HepG2 (cell line): ENCODE data around the gene MTX2. TPM values are rescaled to one million over a fixed set of nuclear protein-coding genes. Genes with fewer than 3 reads are reported as not detected.
A peak's percentile ranks its signal among the peaks of the same experiment; 100 is the strongest.

Experiments used
- ATF7-NPFF ChIP-seq: sonication (generic); formaldehyde crosslinking; IDR thresholded peaks from 2 replicates; pipeline ENCODE4 v1.8.1; 2023; ENCODE audit warnings: mild to moderate bottlenecking, low read depth, missing genetic modification reagents, moderate library complexity
- ATRX ChIP-seq: sonication (generic); formaldehyde crosslinking; IDR thresholded peaks from 2 replicates; pipeline ENCODE4 v1.4.0; 2020; ENCODE audit warnings: missing genetic modification reagents, borderline replicate concordance
- BRCA1 ChIP-seq: sonication (generic); formaldehyde crosslinking; IDR thresholded peaks from 2 replicates; pipeline ENCODE4 v1.4.0; 2020; ENCODE audit warnings: missing genetic modification reagents
- DNMT1 ChIP-seq: sonication (generic); formaldehyde crosslinking; IDR thresholded peaks from 2 replicates; pipeline ENCODE4 v1.5.1; 2020; ENCODE audit warnings: mild to moderate bottlenecking, missing genetic modification reagents
- FOXA1 ChIP-seq, 2 experiments: fragments of 450-650 bp in 1 of 2; sonication (generic) in 1 of 2; formaldehyde crosslinking in 1 of 2; IDR thresholded peaks; 2 replicates each; pipeline versions ENCODE4 v1.4.0 to v1.6.1; 2016 to 2020; ENCODE audit warnings: missing genetic modification reagents in 1 of 2
- ISL2 ChIP-seq: sonication (generic); formaldehyde crosslinking; IDR thresholded peaks from 2 replicates; pipeline ENCODE4 v1.5.0; 2020; ENCODE audit warnings: missing genetic modification reagents
- JUN ChIP-seq: sonication (generic); formaldehyde crosslinking; IDR thresholded peaks from 2 replicates; pipeline ENCODE4 v1.4.0; 2020; ENCODE audit warnings: mild to moderate bottlenecking, missing genetic modification reagents
- NFE2L2 ChIP-seq: fragments of 150-350 bp; IDR thresholded peaks from 2 replicates; pipeline ENCODE4 v1.6.1; 2014; ENCODE audit warnings: low read length
- PHB2 ChIP-seq: fragments of 450-650 bp; IDR thresholded peaks from 2 replicates; pipeline ENCODE4 v1.6.1; 2018; ENCODE audit not compliant: partially characterized antibody
- SNAPC2 ChIP-seq: sonication (generic); formaldehyde crosslinking; IDR thresholded peaks from 2 replicates; pipeline ENCODE4 v1.8.1; 2022; ENCODE audit warnings: mild to moderate bottlenecking, missing genetic modification reagents
- SOX5 ChIP-seq: IDR thresholded peaks from 2 replicates; pipeline ENCODE4 v1.6.1; 2016; ENCODE audit warnings: borderline replicate concordance
- SSRP1 ChIP-seq: IDR thresholded peaks from 2 replicates; pipeline ENCODE4 v1.6.1; 2016; ENCODE audit warnings: control low read depth
- TEAD3 ChIP-seq: optimal IDR thresholded peaks from 2 replicates; pipeline ENCODE3; 2016; ENCODE audit warnings: borderline replicate concordance
- TRIM24 ChIP-seq: sonication (generic); formaldehyde crosslinking; IDR thresholded peaks from 2 replicates; pipeline ENCODE4 v1.8.0; 2022; ENCODE audit warnings: mild to moderate bottlenecking, missing genetic modification reagents
- ZEB1 ChIP-seq: IDR thresholded peaks from 2 replicates; pipeline ENCODE4 v1.6.1; 2012; ENCODE audit warnings: mild to moderate bottlenecking, low read depth, inconsistent platforms; ENCODE audit not compliant: insufficient replicate concordance
- ZNF383 ChIP-seq: sonication (generic); formaldehyde crosslinking; IDR thresholded peaks from 2 replicates; pipeline ENCODE4 v1.4.0; 2020; ENCODE audit warnings: missing genetic modification reagents, mild to moderate bottlenecking, borderline replicate concordance
- ZNF652 ChIP-seq: IDR thresholded peaks from 2 replicates; pipeline ENCODE4 v1.6.1; 2016; ENCODE audit warnings: low read depth, borderline replicate concordance
- ZNF772 ChIP-seq: sonication (generic); formaldehyde crosslinking; IDR thresholded peaks from 2 replicates; pipeline ENCODE4 v1.5.0; 2020; ENCODE audit warnings: mild to moderate bottlenecking, missing genetic modification reagents
- ZNF850 ChIP-seq: sonication (generic); formaldehyde crosslinking; conservative IDR thresholded peaks from 2 replicates; pipeline ENCODE4 v1.9.0; 2021; ENCODE audit warnings: mild to moderate bottlenecking, missing genetic modification reagents
- ZSCAN22 ChIP-seq: sonication (generic); formaldehyde crosslinking; IDR thresholded peaks from 2 replicates; pipeline ENCODE4 v1.4.0; 2020; ENCODE audit warnings: mild to moderate bottlenecking, missing genetic modification reagents
- polyA plus RNA-seq, 8 experiments: library from polyadenylated mRNA; depleted of rRNA in 3 of 8; stranded (reverse) in 7 of 8; unstranded in 1 of 8; fragments of >200 nt; fragmentation: Illumina TruSeq in 4 of 8; extraction: Trizol in 4 of 8; gene quantifications; 2 replicates each; pipeline versions ENCODE4 v1.2.1 to v1.2.3, GENCODE V29; 2011 to 2016; ENCODE audit warnings: low read depth in 4 of 8, missing spikeins in 1 of 8, mixed read lengths in 1 of 8; ENCODE audit not compliant: insufficient read depth in 1 of 8
- total RNA-seq, 5 experiments: library from RNA; depleted of rRNA; stranded (reverse); fragments of >200 nt; fragmentation: Illumina TruSeq; extraction: Trizol; gene quantifications; 2 replicates each; pipeline ENCODE4 v1.2.3, GENCODE V29; 2016; ENCODE audit warnings: low read depth in 1 of 5
- TF ChIP-seq, protein P1 (sequence below): sonication (generic); formaldehyde crosslinking; IDR thresholded peaks from 2 replicates; pipeline ENCODE4 v1.8.0; 2022; ENCODE audit warnings: missing genetic modification reagents, mild to moderate bottlenecking, moderate library complexity, borderline replicate concordance
- TF ChIP-seq, protein P2 (sequence below): sonication (generic); formaldehyde crosslinking; IDR thresholded peaks from 2 replicates; pipeline ENCODE4 v1.4.0; 2020; ENCODE audit warnings: mild to moderate bottlenecking, low read depth, missing genetic modification reagents
- TF ChIP-seq, protein P3 (sequence below): sonication (generic); formaldehyde crosslinking; IDR thresholded peaks from 2 replicates; pipeline ENCODE4 v1.4.0; 2020; ENCODE audit warnings: missing genetic modification reagents, borderline replicate concordance

MTX2 gene
- total and polyA plus RNA-seq, 2 of the 13 experiments (the other 11 are each of a cell fraction or from before 2014, with no cell fraction given) = 58.1 to 75.7 TPM

DNA sequence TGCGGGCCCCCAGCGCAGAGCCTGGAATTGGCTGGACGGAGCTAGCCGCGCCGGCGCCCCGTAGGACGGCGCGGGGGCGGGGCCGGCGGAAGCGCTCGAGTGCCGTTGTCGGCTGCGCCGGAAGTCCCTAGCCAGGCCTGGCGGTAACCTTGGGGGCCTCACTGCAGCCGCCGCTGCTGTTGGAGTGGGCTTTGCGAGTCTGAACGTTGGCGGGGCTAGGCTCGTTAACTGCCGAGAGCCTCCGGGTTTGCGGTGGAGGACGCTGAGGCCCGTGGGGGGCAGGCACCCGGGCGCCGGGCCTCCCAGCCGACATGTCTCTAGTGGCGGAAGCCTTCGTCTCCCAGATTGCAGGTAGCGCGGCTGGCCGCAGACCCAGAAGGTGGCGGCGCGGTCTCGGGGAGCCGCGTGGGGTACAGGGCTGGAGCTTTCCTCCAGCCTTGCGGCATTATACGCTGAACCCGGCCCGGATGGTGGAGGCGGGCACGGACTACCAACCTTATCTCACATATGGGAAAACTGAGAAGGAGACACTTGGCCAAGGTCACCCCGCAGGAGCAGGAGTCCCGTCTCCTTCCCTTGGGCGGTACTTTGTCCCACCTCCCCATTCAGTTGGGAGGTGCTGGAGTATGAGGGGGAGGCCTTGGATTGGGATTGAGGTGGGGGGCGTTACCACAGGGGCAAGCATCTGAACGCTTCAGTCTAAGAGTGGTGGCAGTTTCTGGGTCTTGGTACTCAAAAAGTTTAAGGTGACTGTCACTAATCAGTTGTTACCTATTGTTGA is at the start of gene MTX2 (continued):
- TF ChIP-seq, protein P1, sequence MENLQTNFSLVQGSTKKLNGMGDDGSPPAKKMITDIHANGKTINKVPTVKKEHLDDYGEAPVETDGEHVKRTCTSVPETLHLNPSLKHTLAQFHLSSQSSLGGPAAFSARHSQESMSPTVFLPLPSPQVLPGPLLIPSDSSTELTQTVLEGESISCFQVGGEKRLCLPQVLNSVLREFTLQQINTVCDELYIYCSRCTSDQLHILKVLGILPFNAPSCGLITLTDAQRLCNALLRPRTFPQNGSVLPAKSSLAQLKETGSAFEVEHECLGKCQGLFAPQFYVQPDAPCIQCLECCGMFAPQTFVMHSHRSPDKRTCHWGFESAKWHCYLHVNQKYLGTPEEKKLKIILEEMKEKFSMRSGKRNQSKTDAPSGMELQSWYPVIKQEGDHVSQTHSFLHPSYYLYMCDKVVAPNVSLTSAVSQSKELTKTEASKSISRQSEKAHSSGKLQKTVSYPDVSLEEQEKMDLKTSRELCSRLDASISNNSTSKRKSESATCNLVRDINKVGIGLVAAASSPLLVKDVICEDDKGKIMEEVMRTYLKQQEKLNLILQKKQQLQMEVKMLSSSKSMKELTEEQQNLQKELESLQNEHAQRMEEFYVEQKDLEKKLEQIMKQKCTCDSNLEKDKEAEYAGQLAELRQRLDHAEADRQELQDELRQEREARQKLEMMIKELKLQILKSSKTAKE (CRISPR knock-in tag) = peak; percentile 73; the same call in 1 of the 2 replicates
- no peak for TF ChIP-seq FOXA1 (IDR thresholded peaks at IDR 0.05)
- no peak for TF ChIP-seq FOXA1 (CRISPR knock-in tag; IDR thresholded peaks at IDR 0.05)
- no peak for TF ChIP-seq ATRX
- no peak for TF ChIP-seq TRIM24 (CRISPR knock-in tag)
- peak; percentile 98 for TF ChIP-seq ATF7-NPFF (CRISPR knock-in tag)
- TF ChIP-seq JUN (CRISPR knock-in tag) = no peak
- peak; percentile 30; the same call in 1 of the 2 replicates for TF ChIP-seq SOX5 (CRISPR knock-in tag)
- TF ChIP-seq ZSCAN22 (CRISPR knock-in tag) = no peak
- peak; percentile 98 for TF ChIP-seq ZNF772 (CRISPR knock-in tag)
- TF ChIP-seq ZNF652 (CRISPR knock-in tag) = no peak
- TF ChIP-seq BRCA1 (CRISPR knock-in tag) = peak; percentile 96
- TF ChIP-seq ISL2 (CRISPR knock-in tag) = peak; percentile 92
- peak; percentile 30 for TF ChIP-seq ZEB1
- TF ChIP-seq SSRP1 (CRISPR knock-in tag) = no peak
- no peak for TF ChIP-seq TEAD3
- no peak for TF ChIP-seq ZNF383
- TF ChIP-seq, protein P2, sequence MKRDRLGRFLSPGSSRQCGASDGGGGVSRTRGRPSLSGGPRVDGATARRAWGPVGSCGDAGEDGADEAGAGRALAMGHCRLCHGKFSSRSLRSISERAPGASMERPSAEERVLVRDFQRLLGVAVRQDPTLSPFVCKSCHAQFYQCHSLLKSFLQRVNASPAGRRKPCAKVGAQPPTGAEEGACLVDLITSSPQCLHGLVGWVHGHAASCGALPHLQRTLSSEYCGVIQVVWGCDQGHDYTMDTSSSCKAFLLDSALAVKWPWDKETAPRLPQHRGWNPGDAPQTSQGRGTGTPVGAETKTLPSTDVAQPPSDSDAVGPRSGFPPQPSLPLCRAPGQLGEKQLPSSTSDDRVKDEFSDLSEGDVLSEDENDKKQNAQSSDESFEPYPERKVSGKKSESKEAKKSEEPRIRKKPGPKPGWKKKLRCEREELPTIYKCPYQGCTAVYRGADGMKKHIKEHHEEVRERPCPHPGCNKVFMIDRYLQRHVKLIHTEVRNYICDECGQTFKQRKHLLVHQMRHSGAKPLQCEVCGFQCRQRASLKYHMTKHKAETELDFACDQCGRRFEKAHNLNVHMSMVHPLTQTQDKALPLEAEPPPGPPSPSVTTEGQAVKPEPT = peak; percentile 76; the same call in 1 of the 2 replicates
- TF ChIP-seq PHB2 = no peak
- peak; percentile 90 for TF ChIP-seq SNAPC2 (CRISPR knock-in tag)
- TF ChIP-seq DNMT1 (CRISPR knock-in tag) = no peak
- TF ChIP-seq NFE2L2 = no peak
- no peak for TF ChIP-seq ZNF850 (CRISPR knock-in tag)
- TF ChIP-seq, protein P3, sequence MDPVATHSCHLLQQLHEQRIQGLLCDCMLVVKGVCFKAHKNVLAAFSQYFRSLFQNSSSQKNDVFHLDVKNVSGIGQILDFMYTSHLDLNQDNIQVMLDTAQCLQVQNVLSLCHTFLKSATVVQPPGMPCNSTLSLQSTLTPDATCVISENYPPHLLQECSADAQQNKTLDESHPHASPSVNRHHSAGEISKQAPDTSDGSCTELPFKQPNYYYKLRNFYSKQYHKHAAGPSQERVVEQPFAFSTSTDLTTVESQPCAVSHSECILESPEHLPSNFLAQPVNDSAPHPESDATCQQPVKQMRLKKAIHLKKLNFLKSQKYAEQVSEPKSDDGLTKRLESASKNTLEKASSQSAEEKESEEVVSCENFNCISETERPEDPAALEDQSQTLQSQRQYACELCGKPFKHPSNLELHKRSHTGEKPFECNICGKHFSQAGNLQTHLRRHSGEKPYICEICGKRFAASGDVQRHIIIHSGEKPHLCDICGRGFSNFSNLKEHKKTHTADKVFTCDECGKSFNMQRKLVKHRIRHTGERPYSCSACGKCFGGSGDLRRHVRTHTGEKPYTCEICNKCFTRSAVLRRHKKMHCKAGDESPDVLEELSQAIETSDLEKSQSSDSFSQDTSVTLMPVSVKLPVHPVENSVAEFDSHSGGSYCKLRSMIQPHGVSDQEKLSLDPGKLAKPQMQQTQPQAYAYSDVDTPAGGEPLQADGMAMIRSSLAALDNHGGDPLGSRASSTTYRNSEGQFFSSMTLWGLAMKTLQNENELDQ (CRISPR knock-in tag) = peak; percentile 83; the same call in 1 of the 2 replicates
